CD4-positive, alpha-beta T cell treated with Interleukin-2 at 100 ng/mL for 4 hours (primary cell): Measurements from ENCODE around the gene VAMP8.

Experiments used
- DNase-seq: peaks from one replicate; pipeline ENCODE4 v3.0.0-alpha.2; 2020; ENCODE audit warnings: low spot score

The VAMP8 gene

DNA sequence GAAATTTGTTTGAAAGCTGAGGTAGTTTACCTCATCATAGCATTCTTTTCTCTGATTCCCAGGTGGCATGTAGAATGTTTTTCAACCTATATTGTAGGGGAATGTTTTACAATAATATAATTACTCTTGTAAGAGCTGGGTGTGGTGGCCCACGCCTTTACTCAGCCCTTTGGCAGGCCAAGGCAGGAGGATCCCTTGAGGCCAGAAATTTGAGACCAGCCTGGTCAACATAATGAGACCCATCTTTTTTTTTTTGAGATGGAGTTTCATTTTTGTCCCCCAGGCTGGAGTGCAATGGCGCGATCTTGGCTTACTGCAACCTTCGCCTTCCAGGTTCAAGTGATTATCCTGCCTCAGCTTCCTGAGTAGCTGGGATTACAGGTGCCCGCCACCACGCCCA lies 42.2 kb downstream of the VAMP8 start:
- no peak for DNase-seq

DNA sequence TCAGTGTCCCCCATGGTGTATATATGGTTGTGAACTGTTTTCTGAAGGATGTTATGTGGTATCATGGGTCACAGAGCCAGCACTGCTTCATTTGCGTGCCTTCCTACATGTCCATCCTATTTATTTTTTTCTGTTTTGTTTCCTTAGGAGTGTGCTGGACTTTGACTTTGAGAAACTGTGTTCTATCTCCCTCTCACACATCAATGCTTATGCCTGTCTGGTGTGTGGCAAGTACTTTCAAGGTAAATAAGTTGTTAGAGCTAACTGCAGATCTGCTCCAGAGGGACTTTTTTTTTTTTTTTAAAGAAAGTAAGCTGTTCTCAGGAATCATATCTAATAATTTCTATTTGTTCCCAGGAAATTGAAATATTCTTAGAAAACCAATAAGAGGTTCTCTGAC lies 44.0 kb downstream of the VAMP8 start:
- DNase-seq = no peak

DNA sequence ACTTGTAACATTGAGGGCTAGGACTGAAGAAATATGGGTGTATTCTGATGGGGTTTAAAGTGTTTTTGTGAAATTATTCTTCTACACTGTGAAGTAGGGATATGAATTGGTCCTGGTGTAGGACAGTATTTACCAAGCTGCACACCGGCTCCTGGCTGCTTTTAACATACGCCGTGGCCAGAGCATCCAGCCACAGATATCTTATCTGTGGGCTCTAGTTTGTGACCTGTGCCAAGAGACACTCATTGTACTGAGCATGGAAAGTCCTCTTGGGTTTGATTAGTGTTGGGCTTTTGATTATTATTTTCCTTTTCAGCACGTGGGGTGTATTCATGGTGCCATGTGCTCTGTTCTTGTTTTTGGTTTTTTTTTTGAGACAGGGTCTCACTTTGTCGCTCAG lies 46.6 kb downstream of the VAMP8 start:
- no peak for DNase-seq

DNA sequence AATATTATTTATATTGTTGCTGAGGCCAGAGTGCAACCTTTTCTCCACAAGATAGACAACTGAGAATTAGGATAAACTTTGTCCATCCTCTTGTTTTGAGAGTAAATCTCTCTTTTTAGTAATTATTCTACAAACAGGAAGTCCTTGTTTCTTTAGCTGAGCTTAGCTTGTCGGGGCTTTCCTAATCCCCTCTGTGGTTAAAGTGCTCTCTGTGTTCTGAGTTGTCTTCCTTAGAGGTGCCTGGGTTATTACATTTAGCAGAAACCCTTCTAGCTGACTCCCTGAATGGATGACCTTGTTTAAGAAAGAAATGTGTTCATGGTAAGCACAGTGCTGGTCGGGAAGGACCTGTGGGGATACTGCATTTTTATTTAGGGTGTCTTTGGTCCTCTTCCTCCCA lies 51.3 kb downstream of the VAMP8 start:
- DNase-seq = peak; percentile 25

DNA sequence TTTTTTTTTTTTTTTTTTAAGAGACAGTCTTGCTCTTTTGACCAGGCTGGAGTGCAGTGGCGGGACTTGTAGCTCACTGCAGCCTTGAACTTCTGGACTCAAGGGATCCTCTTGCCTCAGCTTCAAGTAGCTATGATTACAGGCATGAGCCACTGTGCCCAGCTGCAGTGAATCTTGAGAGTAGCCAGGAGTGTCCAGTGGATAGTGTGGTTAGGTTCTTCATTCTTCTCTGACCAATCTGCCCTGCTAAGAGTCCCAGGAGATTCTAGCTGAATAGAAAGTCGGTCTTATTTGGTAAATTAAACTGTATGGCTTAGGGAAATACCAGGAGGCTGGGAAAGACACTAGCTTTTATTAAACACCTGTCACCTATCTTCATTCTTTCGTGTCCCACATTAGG lies 53.9 kb downstream of the VAMP8 start:
- no peak for DNase-seq
